Epidermal melanocyte (primary cell): ENCODE results near the gene TLCD2.
"Not testable (repeated sequence)": the region's sequence is repeated elsewhere in the genome, so short reads cannot be mapped to it uniquely, and the experiment has no call there.

Experiments
- DNase-seq: peaks from one replicate; pipeline ENCODE4 v3.0.0; 2011; ENCODE audit warnings: low spot score; ENCODE audit not compliant: insufficient read length

Gene TLCD2

GRCh38 chr17:1709971-1710806 lies at the start of gene TLCD2:
Gene TLCD2, minus strand, starts transcription at chr17:1710377. Its CDS starts 135 bp downstream, at chr17:1710242.
- DNase-seq: peak; percentile 84

GRCh38 chr17:1759529-1759928 lies 49.4 kb upstream of the TLCD2 start:
- DNase-seq: no peak

- DNase-seq: no peak
These were observed 48.6 kb upstream of the TLCD2 start for GRCh38 chr17:1758807-1759206.

GRCh38 chr17:1755827-1756262 lies 45.7 kb upstream of the TLCD2 start:
- DNase-seq: no peak

GRCh38 chr17:1755252-1755826 lies 45.2 kb upstream of the TLCD2 start:
- DNase-seq: no peak

GRCh38 chr17:1754430-1755112 lies 44.4 kb upstream of the TLCD2 start:
- DNase-seq: no peak

- DNase-seq: no peak
These were observed 43.7 kb upstream of the TLCD2 start for GRCh38 chr17:1753767-1754429.

- DNase-seq: no peak
These were observed 42.5 kb upstream of the TLCD2 start for GRCh38 chr17:1752425-1753262.

GRCh38 chr17:1750628-1751027 lies 40.5 kb upstream of the TLCD2 start:
- no peak for DNase-seq

- DNase-seq: no peak
These were observed 36.9 kb upstream of the TLCD2 start for GRCh38 chr17:1746975-1747543.

- no peak for DNase-seq
These were observed 35.4 kb upstream of the TLCD2 start for GRCh38 chr17:1745513-1746020.

GRCh38 chr17:1744551-1745512 lies 34.7 kb upstream of the TLCD2 start:
- DNase-seq: no peak

- no peak for DNase-seq
These were observed 32.9 kb upstream of the TLCD2 start for GRCh38 chr17:1743088-1743439.

GRCh38 chr17:1742371-1743087 lies 32.4 kb upstream of the TLCD2 start, which contains the start of gene SERPINF2:
Gene SERPINF2, plus strand, starts transcription at chr17:1742871. Its CDS starts 2,125 bp downstream, at chr17:1744996.
- no peak for DNase-seq

- DNase-seq: not testable (repeated sequence)
These were observed 31.7 kb upstream of the TLCD2 start for GRCh38 chr17:1741899-1742298.

- DNase-seq: no peak
These were observed 27.5 kb upstream of the TLCD2 start for GRCh38 chr17:1737531-1738291.
